Skeletal muscle satellite cell (primary cell): Measurements from ENCODE around the gene MID1. TPM values are rescaled to one million over a fixed set of nuclear protein-coding genes. Genes with fewer than 3 reads are reported as not detected.

Source experiments
- H3K27me3 ChIP-seq: 2 replicates; pipeline ENCODE4 v1.7.0; 2013; ENCODE audit warnings: low read length; ENCODE audit not compliant: control insufficient read depth, insufficient read depth
- H3K36me3 ChIP-seq: 2 replicates; pipeline ENCODE4 v1.7.0; 2013; ENCODE audit warnings: mild to moderate bottlenecking, control low read depth, low read length; ENCODE audit not compliant: insufficient read depth
- H3K4me1 ChIP-seq: 2 replicates; pipeline ENCODE4 v1.7.0; 2013; ENCODE audit warnings: low read length; ENCODE audit not compliant: control insufficient read depth, insufficient read depth
- H3K4me2 ChIP-seq: 2 replicates; pipeline ENCODE4 v1.7.0; 2013; ENCODE audit warnings: mild to moderate bottlenecking, low read length
- H3K4me3 ChIP-seq: 2 replicates; pipeline ENCODE4 v1.7.0; 2013; ENCODE audit warnings: low read length
- H3K9ac ChIP-seq: 2 replicates; pipeline ENCODE4 v1.7.0; 2013; ENCODE audit warnings: mild to moderate bottlenecking, low read depth, low read length, moderate library complexity
- H3K9me3 ChIP-seq: replicated peaks from 2 replicates; pipeline ENCODE4 v1.7.0; 2013; ENCODE audit warnings: mild to moderate bottlenecking, control low read depth, low read length
- total RNA-seq: library from RNA; depleted of rRNA; stranded (reverse); fragments of >200 nt; gene quantifications from 2 replicates; pipeline ENCODE4 v1.2.3, GENCODE V29; 2012; rRNA removed

MID1 gene, protein sequence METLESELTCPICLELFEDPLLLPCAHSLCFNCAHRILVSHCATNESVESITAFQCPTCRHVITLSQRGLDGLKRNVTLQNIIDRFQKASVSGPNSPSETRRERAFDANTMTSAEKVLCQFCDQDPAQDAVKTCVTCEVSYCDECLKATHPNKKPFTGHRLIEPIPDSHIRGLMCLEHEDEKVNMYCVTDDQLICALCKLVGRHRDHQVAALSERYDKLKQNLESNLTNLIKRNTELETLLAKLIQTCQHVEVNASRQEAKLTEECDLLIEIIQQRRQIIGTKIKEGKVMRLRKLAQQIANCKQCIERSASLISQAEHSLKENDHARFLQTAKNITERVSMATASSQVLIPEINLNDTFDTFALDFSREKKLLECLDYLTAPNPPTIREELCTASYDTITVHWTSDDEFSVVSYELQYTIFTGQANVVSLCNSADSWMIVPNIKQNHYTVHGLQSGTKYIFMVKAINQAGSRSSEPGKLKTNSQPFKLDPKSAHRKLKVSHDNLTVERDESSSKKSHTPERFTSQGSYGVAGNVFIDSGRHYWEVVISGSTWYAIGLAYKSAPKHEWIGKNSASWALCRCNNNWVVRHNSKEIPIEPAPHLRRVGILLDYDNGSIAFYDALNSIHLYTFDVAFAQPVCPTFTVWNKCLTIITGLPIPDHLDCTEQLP
- 5.2 and 5.3 TPM in 2 replicates for total RNA-seq

DNA sequence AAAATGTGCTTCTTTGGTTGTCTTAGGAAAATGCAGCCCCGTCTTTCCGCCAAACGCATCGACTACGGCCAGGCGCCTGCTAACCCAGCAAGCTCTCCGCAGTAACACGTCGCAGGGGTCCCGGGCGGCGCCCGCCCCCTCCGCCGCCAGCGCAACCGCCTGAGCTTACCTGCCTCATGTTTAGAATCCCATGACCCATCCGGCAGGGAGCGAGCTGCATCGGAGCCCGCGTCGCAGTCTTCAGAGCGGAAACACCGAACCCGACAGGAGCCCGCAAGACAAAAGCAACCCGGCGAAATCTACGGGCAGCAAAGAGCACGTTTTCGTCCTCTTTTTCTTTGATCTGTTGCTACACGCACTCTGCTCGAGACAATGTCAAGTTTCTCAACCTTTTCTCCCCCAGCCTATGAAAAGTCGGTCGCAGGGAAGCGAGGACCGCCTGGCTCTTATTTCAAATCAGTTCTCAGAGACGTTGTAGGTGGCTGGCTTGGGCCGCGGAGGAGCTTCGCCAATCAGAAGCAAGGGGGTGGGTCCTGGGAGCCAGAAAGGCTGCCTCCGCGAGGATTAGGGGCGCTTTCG lies at the start of gene MID1:
Gene MID1, minus strand, starts transcription at position 465 of the 579 bp plus-strand sequence. CDS start 53,038 bp downstream, outside the sequence.
- Histone ChIP-seq H3K27me3 (no peaks in the 10 kb centered on the region), H3K4me3 (peak within 1 kb of the TSS; percentile 77), H3K9me3 (no peaks in the 10 kb centered on the region), H3K4me1 (peaks cover 22% of the 10 kb centered on the region), H3K36me3 (no peaks in the 10 kb centered on the region), H3K4me2 (peak within 1 kb of the TSS; percentile 81), H3K9ac (peak within 1 kb of the TSS; percentile 84)

DNA sequence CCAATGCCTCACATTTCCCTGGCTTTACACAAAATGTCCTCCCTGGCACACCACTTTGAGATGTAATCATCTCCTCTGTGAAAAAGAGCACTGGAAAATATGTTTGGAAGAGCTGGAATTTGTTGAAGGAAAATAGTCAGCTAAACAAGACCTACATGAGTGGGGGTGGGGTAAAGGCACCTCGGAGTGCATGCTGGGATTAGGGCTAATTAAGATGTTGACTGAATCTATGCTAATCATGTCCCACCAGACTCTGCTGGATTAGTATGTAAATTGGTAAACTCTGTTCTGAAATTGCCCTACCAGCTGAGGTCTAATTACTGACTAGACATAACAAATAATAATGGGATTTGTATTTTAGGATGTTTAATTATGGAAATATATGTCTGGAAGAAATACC lies 46.8 kb upstream of the MID1 start:
- H3K36me3 ChIP-seq = no peaks in the 10 kb centered on the region
- H3K9me3 ChIP-seq = no peaks in the 10 kb centered on the region
- H3K9ac ChIP-seq = no peak overlapping the region
- H3K4me2 ChIP-seq = no peak overlapping the region
- no peaks in the 10 kb centered on the region for H3K27me3 ChIP-seq
- H3K4me1 ChIP-seq = no peaks in the 10 kb centered on the region
- no peak overlapping the region for H3K4me3 ChIP-seq

DNA sequence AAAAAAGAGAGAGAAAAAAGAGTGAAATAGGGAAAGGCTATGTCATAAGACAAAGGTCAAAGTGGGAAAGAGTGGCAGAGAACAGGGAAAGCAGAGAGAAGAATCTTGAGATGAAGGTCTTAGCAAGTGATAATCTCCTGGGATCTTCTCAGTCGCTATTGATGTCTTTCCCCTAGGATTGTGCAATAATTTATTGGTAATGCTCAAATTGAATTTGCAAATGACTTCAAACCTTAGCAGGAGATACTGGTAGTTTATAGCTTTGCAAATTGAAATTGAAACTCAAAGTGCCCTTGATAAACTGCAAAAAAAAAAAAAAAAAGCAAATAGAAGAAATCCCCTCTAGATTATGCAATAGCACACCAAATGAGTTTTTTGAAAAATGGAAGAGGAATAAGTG lies 45.7 kb upstream of the MID1 start:
- Histone ChIP-seq H3K27me3 (no peaks in the 10 kb centered on the region), H3K9ac (no peak overlapping the region), H3K36me3 (no peaks in the 10 kb centered on the region), H3K4me3 (no peak overlapping the region), H3K9me3 (no peaks in the 10 kb centered on the region), H3K4me2 (no peak overlapping the region), H3K4me1 (no peaks in the 10 kb centered on the region)

DNA sequence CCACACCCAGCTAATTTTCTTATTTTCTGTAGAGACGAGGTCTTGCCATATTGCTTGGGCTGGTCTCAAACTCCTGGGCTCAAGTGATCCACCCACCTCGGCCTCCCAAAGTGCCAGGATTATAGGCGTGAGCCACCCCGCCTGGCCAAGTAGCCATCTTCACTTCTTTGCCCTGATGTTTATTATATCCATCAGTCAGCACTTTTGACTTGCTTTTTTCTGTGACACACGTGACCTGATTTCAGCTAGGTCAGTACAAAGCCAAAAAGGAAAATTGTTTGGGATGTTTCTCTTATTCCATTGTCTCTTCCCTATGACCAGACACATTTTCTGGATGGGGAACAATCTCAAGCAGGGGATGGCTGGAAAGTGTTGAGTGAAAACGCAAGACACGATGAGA lies 45.3 kb upstream of the MID1 start:
- H3K9me3 ChIP-seq = no peaks in the 10 kb centered on the region
- H3K4me1 ChIP-seq = no peaks in the 10 kb centered on the region
- no peak overlapping the region for H3K4me3 ChIP-seq
- H3K9ac ChIP-seq = no peak overlapping the region
- H3K36me3 ChIP-seq = no peaks in the 10 kb centered on the region
- no peak overlapping the region for H3K4me2 ChIP-seq
- no peaks in the 10 kb centered on the region for H3K27me3 ChIP-seq

DNA sequence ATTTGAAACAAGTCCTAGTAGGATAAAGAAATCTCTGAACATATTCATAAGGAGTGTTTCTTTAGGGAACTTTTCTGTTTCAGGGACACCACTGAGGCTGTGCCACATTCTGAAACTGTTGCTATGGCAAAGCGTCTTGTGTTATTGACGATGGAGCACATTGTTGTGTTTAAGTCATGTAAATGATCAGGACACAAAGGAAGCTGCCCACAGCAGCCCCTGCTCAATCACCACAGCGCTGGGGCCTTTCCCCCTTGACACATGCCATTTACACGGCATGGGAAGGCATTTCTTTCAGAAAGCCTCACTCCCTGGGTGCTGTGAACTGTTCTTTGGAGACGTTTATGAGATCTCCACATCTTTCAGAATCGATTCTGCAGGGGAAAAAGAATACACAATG lies 39.8 kb upstream of the MID1 start:
- Histone ChIP-seq H3K4me2 (no peak overlapping the region), H3K9me3 (no peaks in the 10 kb centered on the region), H3K36me3 (no peaks in the 10 kb centered on the region), H3K9ac (no peak overlapping the region), H3K4me3 (no peak overlapping the region), H3K27me3 (no peaks in the 10 kb centered on the region), H3K4me1 (no peaks in the 10 kb centered on the region)

DNA sequence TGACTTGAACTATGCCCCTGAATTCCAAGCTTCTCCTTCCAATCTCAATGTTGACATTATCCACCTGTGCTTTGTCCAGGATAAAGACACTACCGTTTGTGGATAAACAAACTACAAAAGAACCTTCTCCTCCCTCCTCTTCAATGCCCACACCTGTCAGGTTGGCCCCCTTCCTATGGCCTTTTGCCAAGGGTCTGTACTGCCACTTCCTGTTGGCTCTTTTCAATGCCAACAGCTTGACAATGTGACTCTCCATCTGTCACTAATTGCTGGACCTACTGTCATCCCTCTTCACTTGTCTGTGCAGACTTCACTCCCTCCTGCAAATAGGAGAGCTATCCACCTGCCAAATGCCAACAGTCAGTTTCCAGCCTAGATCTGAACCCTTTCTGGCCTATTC lies 35.8 kb upstream of the MID1 start:
- Histone ChIP-seq H3K4me2 (no peak overlapping the region), H3K9ac (no peak overlapping the region), H3K9me3 (no peaks in the 10 kb centered on the region), H3K36me3 (no peaks in the 10 kb centered on the region), H3K4me1 (no peaks in the 10 kb centered on the region), H3K4me3 (no peak overlapping the region), H3K27me3 (no peaks in the 10 kb centered on the region)

DNA sequence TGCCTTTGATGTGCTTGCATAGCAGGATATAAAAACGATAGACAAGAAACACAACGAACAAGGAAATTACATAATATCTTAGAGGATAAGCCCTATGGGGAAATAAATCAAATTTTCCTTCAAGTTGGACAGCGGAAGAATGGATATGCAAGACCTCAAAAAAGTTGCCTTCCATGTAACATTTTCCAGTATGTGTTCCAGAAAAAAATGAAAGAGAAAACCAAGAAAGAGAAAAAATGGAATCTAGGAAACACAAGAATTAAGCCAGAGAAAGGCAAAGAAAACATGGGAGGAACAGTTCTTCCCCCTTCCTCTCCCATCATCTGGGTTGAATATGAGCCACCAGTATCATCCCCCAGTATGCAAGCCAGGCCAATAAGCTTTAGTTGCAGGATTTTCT lies 34.6 kb upstream of the MID1 start:
- Histone ChIP-seq H3K36me3 (no peaks in the 10 kb centered on the region), H3K9me3 (no peaks in the 10 kb centered on the region), H3K4me1 (no peaks in the 10 kb centered on the region), H3K27me3 (no peaks in the 10 kb centered on the region), H3K4me3 (no peak overlapping the region), H3K4me2 (no peak overlapping the region), H3K9ac (no peak overlapping the region)

DNA sequence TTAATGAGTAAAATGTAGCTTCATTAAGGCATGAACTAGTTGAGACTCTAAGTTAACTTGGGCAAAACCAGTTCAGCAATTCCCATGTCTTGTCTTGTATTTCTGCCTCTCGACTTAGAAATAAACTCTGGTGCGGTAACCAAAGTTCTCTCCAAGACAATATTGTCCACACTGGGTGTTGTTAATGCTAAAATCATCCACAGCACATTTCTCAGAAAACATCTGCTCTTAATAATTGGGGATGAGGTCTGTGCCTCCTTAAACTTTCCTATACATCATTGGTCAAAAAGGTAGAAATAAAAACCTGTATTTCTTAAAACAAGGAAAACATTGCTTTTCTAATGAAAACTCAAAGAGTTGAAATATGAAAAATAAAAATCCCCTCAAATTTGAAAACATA lies 32.9 kb upstream of the MID1 start:
- no peak overlapping the region for H3K4me3 ChIP-seq
- H3K9ac ChIP-seq = no peak overlapping the region
- H3K9me3 ChIP-seq = no peaks in the 10 kb centered on the region
- H3K36me3 ChIP-seq = no peaks in the 10 kb centered on the region
- no peak overlapping the region for H3K4me2 ChIP-seq
- no peaks in the 10 kb centered on the region for H3K27me3 ChIP-seq
- no peaks in the 10 kb centered on the region for H3K4me1 ChIP-seq

DNA sequence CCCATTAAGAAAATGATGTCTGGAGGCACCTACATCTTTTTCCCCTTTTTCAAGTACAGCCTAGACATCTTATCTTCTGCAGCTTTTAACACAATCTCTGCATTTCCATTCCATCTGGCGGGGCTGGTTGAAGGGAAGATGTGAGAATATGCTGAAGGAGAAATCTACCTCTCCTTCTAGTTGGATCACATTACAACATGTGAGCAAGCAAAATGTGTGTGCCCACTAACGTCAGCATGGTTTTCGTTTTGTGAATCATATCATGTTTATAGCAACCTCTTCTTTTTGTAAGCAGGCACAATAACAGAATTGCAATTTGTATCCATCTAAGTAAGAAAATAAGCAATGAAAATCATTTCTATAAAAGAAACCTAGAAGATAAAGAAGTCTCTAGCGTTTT lies 28.9 kb upstream of the MID1 start:
- Histone ChIP-seq H3K9ac (no peak overlapping the region), H3K36me3 (no peaks in the 10 kb centered on the region), H3K4me1 (no peaks in the 10 kb centered on the region), H3K4me3 (no peak overlapping the region), H3K27me3 (no peaks in the 10 kb centered on the region), H3K9me3 (no peaks in the 10 kb centered on the region), H3K4me2 (no peak overlapping the region)

DNA sequence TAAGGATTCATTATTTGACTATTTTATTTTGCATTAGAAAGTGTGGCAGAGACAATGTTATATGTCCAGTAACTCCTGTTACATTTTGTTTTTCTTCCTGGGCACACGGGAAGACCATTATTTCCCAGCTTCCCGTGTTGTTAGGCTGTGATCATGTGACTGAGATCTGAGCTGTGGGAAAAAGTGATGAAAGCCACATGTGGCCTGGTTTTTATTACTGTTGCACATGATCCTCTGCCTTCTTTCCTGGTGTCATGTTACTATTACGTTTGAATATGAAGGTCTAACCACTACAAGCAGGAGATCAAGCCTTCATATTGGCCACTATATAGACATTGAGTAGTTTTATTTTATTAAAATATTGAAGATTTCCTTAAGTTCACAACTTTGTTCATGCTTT lies 28.2 kb upstream of the MID1 start:
- no peaks in the 10 kb centered on the region for H3K4me1 ChIP-seq
- H3K9ac ChIP-seq = no peak overlapping the region
- H3K36me3 ChIP-seq = no peaks in the 10 kb centered on the region
- no peaks in the 10 kb centered on the region for H3K27me3 ChIP-seq
- no peak overlapping the region for H3K4me2 ChIP-seq
- H3K4me3 ChIP-seq = no peak overlapping the region
- no peaks in the 10 kb centered on the region for H3K9me3 ChIP-seq

DNA sequence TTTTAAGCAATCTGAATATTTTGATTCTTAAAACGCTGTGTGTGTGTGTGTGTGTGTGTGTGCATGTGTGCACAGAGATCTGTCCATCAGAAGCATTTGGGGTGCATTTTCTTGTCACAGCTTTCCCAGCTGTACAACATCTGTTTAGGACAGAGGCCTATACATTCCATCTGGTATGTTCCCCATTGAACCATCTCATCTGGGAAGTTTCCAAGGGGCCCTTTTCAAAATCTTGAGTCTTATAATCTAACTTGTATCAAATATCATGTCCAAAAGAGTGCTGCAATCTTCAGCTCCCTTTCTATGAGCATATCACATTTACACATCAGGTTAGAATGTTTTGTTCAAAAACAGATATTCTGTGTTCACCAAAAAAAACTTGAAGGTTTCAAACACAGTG lies 16.5 kb upstream of the MID1 start:
- no peak overlapping the region for H3K4me3 ChIP-seq
- H3K27me3 ChIP-seq = no peaks in the 10 kb centered on the region
- H3K36me3 ChIP-seq = no peaks in the 10 kb centered on the region
- no peak overlapping the region for H3K4me2 ChIP-seq
- no peaks in the 10 kb centered on the region for H3K9me3 ChIP-seq
- no peak overlapping the region for H3K9ac ChIP-seq
- peaks cover 30% of the 10 kb centered on the region for H3K4me1 ChIP-seq
